CD4-positive, alpha-beta memory T cell (primary cell): ENCODE data around the gene ADNP. TPM values are rescaled to one million over a fixed set of nuclear protein-coding genes. Genes with fewer than 3 reads are reported as not detected.

Source experiments
- CTCF ChIA-PET: fragments of 350-600 bp; sonication (Branson Sonifier 250); formaldehyde crosslinking; loops from one replicate; lab custom pipeline; 2021; ENCODE audit warnings: inconsistent platforms; ENCODE audit not compliant: partially characterized antibody; lab: Charles Lee
- POLR2A ChIA-PET: fragments of 350-600 bp; sonication (Branson Sonifier 250); formaldehyde crosslinking; loops from one replicate; lab custom pipeline; 2021; ENCODE audit not compliant: partially characterized antibody; lab: Charles Lee
- DNase-seq, 5 donors: peaks; one replicate each; pipeline versions ENCODE4 v3.0.0 to v3.0.0-alpha.2; 2020 to 2022; ENCODE audit warnings: mixed read lengths in 1 of 5
- H3K27ac ChIP-seq: one replicate; pipeline ENCODE4 v1.7.0; 2013; ENCODE audit warnings: low read depth, low read length
- H3K27me3 ChIP-seq: 2 replicates; pipeline ENCODE4 v1.7.0; 2013; ENCODE audit warnings: mild to moderate bottlenecking, low read length, moderate library complexity; ENCODE audit not compliant: insufficient read depth
- H3K36me3 ChIP-seq: 2 replicates; pipeline ENCODE4 v1.7.0; 2013; ENCODE audit warnings: mild to moderate bottlenecking, low read length, moderate library complexity; ENCODE audit not compliant: insufficient read depth
- H3K4me1 ChIP-seq: 2 replicates; pipeline ENCODE4 v1.7.0; 2013; ENCODE audit warnings: mild to moderate bottlenecking, low read length, moderate library complexity; ENCODE audit not compliant: insufficient read depth
- H3K4me3 ChIP-seq, 2 donors: one replicate each; pipeline ENCODE4 v1.7.0; 2013; ENCODE audit warnings: low read length in 2 of 2, mild to moderate bottlenecking in 1 of 2
- H3K9me3 ChIP-seq, 2 donors: one replicate each; pipeline ENCODE4 v1.7.0; 2013; ENCODE audit warnings: low read length in 2 of 2, control low read depth in 1 of 2; ENCODE audit not compliant: control insufficient read depth in 1 of 2
- H3K27ac Mint-ChIP-seq, 7 donors: one replicate each; pipeline ENCODE4 v1.8.0; 2020 to 2021; ENCODE audit warnings: mixed read lengths in 7 of 7, mild to moderate bottlenecking in 6 of 7, inconsistent platforms in 3 of 7, moderate library complexity in 3 of 7
- H3K27me3 Mint-ChIP-seq, 2 donors: one replicate each; pipeline ENCODE4 v1.8.0; 2020 to 2021; ENCODE audit warnings: mixed read lengths in 2 of 2
- H3K36me3 Mint-ChIP-seq, 2 donors: one replicate each; pipeline ENCODE4 v1.8.0; 2020 to 2021; ENCODE audit warnings: mixed read lengths in 2 of 2, inconsistent platforms in 1 of 2, mild to moderate bottlenecking in 1 of 2
- H3K4me1 Mint-ChIP-seq, 4 donors: one replicate each; pipeline ENCODE4 v1.8.0; 2020 to 2021; ENCODE audit warnings: mixed read lengths in 4 of 4, mild to moderate bottlenecking in 1 of 4
- H3K4me3 Mint-ChIP-seq, 8 donors: one replicate each; pipeline ENCODE4 v1.8.0; 2020 to 2021; ENCODE audit warnings: mixed read lengths in 8 of 8, mild to moderate bottlenecking in 7 of 8, moderate library complexity in 6 of 8, inconsistent platforms in 3 of 8
- H3K9me3 Mint-ChIP-seq, 8 donors: one replicate each; pipeline ENCODE4 v1.8.0; 2020 to 2021; ENCODE audit warnings: mixed read lengths in 8 of 8, mild to moderate bottlenecking in 5 of 8, inconsistent platforms in 3 of 8, moderate library complexity in 1 of 8
- intact Hi-C: fragments of 100-400 bp; cut with micrococcal nuclease; formaldehyde crosslinking; loops from one replicate; pipeline ENCODE4 v1.15.1; 2023
- polyA plus RNA-seq, 2 donors: library from polyadenylated mRNA; unstranded; fragments of 300-500 nt; fragmentation: Illumina TruSeq; gene quantifications; one replicate each; pipeline ENCODE4 v1.2.3, GENCODE V29; 2021
- total RNA-seq, 2 experiments: library from RNA; stranded (reverse); gene quantifications; one replicate each; pipeline ENCODE4 v1.2.3, GENCODE V29; 2021

ADNP gene
- total and polyA plus RNA-seq, 4 experiments from 2014 or later = 1.9 to 65.6 (median 38.2) TPM

DNA sequence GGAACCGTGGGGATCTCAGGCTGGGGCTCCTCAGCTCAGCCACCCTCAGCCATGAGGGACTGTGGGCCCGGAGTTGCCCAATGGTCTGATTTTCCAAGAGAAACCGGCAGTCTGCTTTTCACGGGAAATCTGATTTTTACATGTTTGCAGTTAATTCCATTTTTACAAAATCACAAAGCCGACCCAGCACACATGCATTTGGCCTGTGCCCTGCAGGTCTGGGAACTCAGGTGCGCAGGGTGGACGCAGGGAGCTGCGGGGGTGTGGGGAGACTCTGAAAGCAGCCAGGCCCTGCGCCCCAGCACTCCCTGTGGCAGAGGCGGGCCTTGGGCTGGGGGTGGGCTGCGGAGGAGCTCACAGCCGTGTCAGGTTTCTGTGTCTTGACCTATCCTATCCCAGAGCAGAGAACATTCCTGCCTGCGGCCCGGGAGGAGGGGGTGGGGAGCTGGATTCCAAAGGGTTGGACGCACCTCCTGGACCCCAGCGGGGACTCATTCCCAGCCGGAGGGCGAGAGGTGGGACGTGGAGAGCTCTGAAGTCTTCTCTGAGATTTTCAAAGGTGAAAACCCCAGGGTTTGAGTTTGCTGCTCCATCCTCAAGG is 60.6 kb downstream of the ADNP start:
- ChIA-PET POLR2A (no interaction called here), CTCF (no interaction called here)
- Histone ChIP-seq H3K36me3 (no peaks in the 10 kb centered on the region), H3K27me3 (no peaks in the 10 kb centered on the region), H3K9me3 (no peaks in the 10 kb centered on the region), H3K4me1 (no peaks in the 10 kb centered on the region), H3K27ac (no peak overlapping the region), H3K4me3 (no peak overlapping the region)
- intact Hi-C loops = no loop called here
- no peaks in the 10 kb centered on the region for H3K4me1 Mint-ChIP-seq
- no peak overlapping the region for H3K4me3 Mint-ChIP-seq
- no peaks in the 10 kb centered on the region for H3K9me3 Mint-ChIP-seq
- H3K27ac Mint-ChIP-seq = no peak overlapping the region
- no peak for DNase-seq
- H3K27me3 Mint-ChIP-seq = no peaks in the 10 kb centered on the region
- peaks cover 0 to 1% of the 10 kb centered on the region in 2 donors for H3K36me3 Mint-ChIP-seq

DNA sequence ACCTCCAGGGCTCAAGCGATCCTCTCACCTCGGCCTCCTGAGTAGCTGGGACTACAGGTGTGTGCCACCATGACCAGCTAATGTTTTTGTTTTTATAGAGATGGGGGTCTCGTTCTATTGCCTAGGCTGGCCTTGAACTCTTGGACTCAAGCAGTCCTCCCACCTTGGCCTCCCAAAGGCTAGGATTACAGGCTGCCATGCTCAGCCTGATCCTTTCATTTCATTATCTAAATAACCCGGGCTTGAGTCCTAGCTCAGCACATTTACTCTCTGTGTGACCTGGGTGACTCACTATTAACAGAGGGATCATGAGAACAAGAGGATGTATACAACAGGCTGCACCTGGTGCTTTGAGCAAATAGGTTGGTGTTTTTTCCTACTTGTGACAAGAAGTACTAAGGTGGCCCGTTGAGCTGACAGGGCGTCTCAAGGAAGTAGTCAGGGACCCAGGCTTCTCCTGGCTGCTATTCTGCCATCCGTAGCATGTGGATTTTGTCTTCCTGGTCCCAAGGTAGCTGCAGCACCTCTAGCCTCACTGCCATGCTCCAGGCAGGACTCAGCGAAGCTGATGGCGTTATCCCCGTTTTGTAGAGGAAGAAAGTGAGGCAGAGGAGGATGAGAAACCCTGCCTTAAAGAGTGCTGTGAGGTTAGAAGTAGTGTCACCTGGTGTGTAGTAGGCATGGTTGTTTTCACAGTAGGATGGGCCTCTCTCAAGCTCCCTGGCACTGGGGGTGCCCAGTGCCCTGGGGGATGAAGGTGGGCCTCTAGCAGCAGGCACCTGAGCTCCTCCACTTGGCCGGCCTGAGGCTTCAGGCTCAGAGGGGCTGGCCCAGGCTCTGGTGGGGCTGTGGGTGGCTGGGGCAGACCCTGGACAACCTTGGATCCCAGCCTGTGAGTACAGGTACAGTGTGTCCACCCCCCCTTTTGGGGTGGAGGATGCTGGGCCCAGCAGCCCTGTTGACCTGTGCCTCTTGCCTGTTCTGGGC is 62.4 kb downstream of the ADNP start:
- H3K4me3 Mint-ChIP-seq = no peak overlapping the region
- intact Hi-C loops = no loop called here
- no peak for DNase-seq
- Histone ChIP-seq H3K4me1 (no peaks in the 10 kb centered on the region), H3K36me3 (no peaks in the 10 kb centered on the region), H3K4me3 (no peak overlapping the region), H3K27me3 (no peaks in the 10 kb centered on the region), H3K27ac (no peak overlapping the region), H3K9me3 (no peaks in the 10 kb centered on the region)
- H3K4me1 Mint-ChIP-seq = no peaks in the 10 kb centered on the region
- peak overlapping the region in 2 of 7 donors; percentile 51 to 53 for H3K27ac Mint-ChIP-seq
- no peaks in the 10 kb centered on the region for H3K9me3 Mint-ChIP-seq
- peaks cover 0 to 1% of the 10 kb centered on the region in 2 donors for H3K36me3 Mint-ChIP-seq
- CTCF ChIA-PET = no interaction called here
- no peaks in the 10 kb centered on the region for H3K27me3 Mint-ChIP-seq
- POLR2A ChIA-PET = no interaction called here

DNA sequence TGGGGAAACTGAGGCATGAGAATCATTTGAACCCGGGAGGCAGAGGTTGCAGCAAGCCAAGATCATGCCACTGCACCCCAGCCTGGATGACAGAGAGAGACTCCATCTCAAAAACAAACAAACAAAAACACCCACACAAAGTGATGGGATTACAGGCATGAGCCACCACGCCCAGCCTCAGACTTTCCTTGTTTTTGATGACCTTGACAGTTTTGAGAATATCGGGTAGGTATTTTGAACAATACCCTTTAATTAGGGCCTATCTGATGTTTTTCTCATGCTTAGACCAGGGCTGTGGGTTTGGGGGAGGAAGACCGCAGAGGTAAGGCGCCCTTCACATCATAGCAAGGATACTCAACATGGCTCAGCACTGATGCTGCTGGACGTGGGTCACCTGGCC is 63.4 kb downstream of the ADNP start:
- Histone ChIP-seq H3K36me3 (no peaks in the 10 kb centered on the region), H3K4me1 (no peaks in the 10 kb centered on the region), H3K9me3 (no peaks in the 10 kb centered on the region), H3K4me3 (no peak overlapping the region), H3K27me3 (no peaks in the 10 kb centered on the region), H3K27ac (no peak overlapping the region)
- DNase-seq = no peak
- intact Hi-C loops = no loop called here
- H3K27me3 Mint-ChIP-seq = no peaks in the 10 kb centered on the region
- no peak overlapping the region for H3K4me3 Mint-ChIP-seq
- POLR2A ChIA-PET = no interaction called here
- no peak overlapping the region for H3K27ac Mint-ChIP-seq
- no peaks in the 10 kb centered on the region for H3K36me3 Mint-ChIP-seq
- no peaks in the 10 kb centered on the region for H3K4me1 Mint-ChIP-seq
- no peaks in the 10 kb centered on the region for H3K9me3 Mint-ChIP-seq
- CTCF ChIA-PET = no interaction called here

DNA sequence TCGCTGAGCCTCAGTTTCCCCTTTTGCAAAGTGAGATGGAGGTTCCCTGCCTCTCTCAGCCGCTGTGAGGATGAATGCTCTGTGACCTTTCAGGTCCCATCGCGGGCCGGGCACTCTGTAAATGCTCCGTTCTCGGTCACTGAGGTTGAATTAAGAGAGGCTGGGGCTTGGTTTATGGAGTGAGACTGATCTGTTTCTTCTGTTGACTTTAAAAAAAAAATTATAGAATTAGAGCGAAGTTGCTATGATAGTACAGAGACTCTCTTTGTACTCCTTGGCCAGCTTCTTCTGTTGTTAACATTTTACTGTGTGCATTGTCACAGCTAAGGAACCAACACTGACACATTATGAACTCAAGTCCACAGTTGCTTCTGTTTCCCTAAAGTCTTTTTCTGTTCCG is 64.4 kb downstream of the ADNP start:
- H3K9me3 ChIP-seq = no peaks in the 10 kb centered on the region
- no peaks in the 10 kb centered on the region for H3K27me3 Mint-ChIP-seq
- no peaks in the 10 kb centered on the region for H3K4me1 Mint-ChIP-seq
- intact Hi-C loops = no loop called here
- no peak for DNase-seq
- no peaks in the 10 kb centered on the region for H3K27me3 ChIP-seq
- H3K4me3 ChIP-seq = no peak overlapping the region
- CTCF ChIA-PET = interaction anchor here (0.9 kb wide), 1 partner anchor 78 kb away, joined by 3 read pairs; no protein-coding TSS in a partner anchor
- no peaks in the 10 kb centered on the region for H3K9me3 Mint-ChIP-seq
- POLR2A ChIA-PET = no interaction called here
- no peak overlapping the region for H3K27ac Mint-ChIP-seq
- no peaks in the 10 kb centered on the region for H3K4me1 ChIP-seq
- H3K36me3 ChIP-seq = no peaks in the 10 kb centered on the region
- H3K36me3 Mint-ChIP-seq = no peaks in the 10 kb centered on the region
- no peak overlapping the region for H3K27ac ChIP-seq
- no peak overlapping the region for H3K4me3 Mint-ChIP-seq

DNA sequence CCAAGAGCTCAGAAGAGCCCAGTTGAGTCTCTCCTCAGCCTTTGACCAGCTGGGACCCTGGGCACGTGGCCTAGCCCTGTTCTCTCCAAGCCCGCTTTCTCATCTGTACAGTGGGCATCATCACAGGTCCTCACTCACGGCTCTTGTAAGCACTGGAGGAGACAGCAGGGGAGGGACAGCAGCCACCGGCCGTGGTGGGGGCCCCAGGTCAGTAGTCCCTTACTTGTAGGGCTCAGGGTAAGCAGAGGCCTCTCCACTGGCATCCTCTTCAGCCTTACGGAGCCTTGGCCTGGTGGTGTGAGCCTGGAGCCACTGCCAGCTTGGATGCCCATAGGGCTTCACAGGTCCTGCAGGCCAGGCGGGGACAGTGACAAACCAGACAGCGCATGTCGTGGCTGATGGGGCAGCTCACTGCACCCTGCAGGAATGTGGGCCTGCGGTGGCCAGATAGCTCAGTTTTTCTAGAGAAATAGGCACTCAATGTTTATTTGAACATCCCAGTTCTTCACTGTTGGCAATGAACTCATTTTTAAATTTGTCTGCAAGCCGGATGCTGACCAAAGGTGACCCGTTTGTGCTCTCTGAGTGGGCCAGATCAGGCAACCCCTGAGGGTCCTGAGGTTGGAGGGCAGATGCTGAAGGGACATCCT is 65.1 kb downstream of the ADNP start:
- Histone ChIP-seq H3K36me3 (no peaks in the 10 kb centered on the region), H3K4me1 (no peaks in the 10 kb centered on the region), H3K27me3 (no peaks in the 10 kb centered on the region), H3K27ac (no peak overlapping the region), H3K9me3 (no peaks in the 10 kb centered on the region), H3K4me3 (no peak overlapping the region)
- no peaks in the 10 kb centered on the region for H3K4me1 Mint-ChIP-seq
- intact Hi-C loops = no loop called here
- H3K36me3 Mint-ChIP-seq = no peaks in the 10 kb centered on the region
- no peak overlapping the region for H3K27ac Mint-ChIP-seq
- no peak for DNase-seq
- H3K4me3 Mint-ChIP-seq = no peak overlapping the region
- no peaks in the 10 kb centered on the region for H3K9me3 Mint-ChIP-seq
- POLR2A ChIA-PET = no interaction called here
- no peaks in the 10 kb centered on the region for H3K27me3 Mint-ChIP-seq
- CTCF ChIA-PET = no interaction called here

DNA sequence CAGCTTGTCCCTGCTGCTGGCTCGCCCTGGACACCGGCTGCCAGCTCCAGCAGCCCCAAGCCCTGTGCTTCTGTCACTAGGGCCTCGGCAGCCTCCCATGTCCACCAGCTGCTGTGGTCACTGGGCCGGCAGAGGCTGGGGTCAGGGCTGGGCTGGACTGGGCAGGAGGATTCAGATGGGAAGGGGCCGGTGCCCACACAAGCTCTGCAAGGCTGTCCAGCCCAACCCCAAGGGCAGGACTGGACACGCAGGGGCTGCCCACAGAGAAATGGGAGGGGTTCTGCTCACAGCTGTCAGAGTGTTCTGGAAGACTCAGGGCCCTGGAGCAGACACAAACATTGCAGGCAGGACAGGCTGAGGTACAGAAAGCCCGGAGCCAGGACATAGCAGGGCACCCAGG is 65.6 kb downstream of the ADNP start:
- CTCF ChIA-PET = no interaction called here

DNA sequence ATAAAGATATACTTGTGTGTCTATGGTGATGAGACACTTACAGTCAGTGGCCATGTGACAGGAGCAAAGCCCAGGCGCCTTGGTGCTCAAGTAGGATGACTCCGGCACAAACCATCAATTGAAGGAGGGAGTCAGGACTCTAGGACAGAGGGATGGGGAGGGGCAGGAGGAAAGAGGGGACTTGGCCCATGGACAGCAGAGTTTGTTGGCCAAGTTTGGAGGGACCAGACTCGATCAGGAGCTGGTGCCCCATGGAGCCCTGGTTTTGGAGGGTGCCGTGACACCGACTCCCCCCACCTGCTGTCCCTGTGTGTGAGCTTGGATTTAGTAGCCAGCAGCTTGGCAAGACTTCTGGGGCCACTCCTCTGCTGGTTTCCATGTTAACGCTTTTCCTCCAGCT is 66.1 kb downstream of the ADNP start:
- CTCF ChIA-PET = no interaction called here
- Histone ChIP-seq H3K36me3 (no peaks in the 10 kb centered on the region), H3K27me3 (no peaks in the 10 kb centered on the region), H3K27ac (no peak overlapping the region), H3K4me1 (no peaks in the 10 kb centered on the region), H3K4me3 (no peak overlapping the region), H3K9me3 (no peaks in the 10 kb centered on the region)
- Mint-ChIP-seq H3K9me3 (no peaks in the 10 kb centered on the region), H3K4me1 (no peaks in the 10 kb centered on the region), H3K27me3 (no peaks in the 10 kb centered on the region), H3K27ac (no peak overlapping the region), H3K4me3 (no peak overlapping the region), H3K36me3 (no peaks in the 10 kb centered on the region)
- POLR2A ChIA-PET = no interaction called here
- intact Hi-C loops = no loop called here
- no peak for DNase-seq

More for the DNA sequence above, 65.6 kb downstream of the ADNP start:
- no peaks in the 10 kb centered on the region for H3K27me3 Mint-ChIP-seq
- Histone ChIP-seq H3K27me3 (no peaks in the 10 kb centered on the region), H3K9me3 (no peaks in the 10 kb centered on the region), H3K27ac (no peak overlapping the region), H3K4me1 (no peaks in the 10 kb centered on the region), H3K36me3 (no peaks in the 10 kb centered on the region), H3K4me3 (no peak overlapping the region)
- H3K4me1 Mint-ChIP-seq = no peaks in the 10 kb centered on the region
- no peaks in the 10 kb centered on the region for H3K36me3 Mint-ChIP-seq
- no peak overlapping the region for H3K27ac Mint-ChIP-seq
- no peak overlapping the region for H3K4me3 Mint-ChIP-seq
- DNase-seq = no peak
- POLR2A ChIA-PET = no interaction called here
- intact Hi-C loops = no loop called here
- no peaks in the 10 kb centered on the region for H3K9me3 Mint-ChIP-seq
